Measurements from ENCODE around the gene FOXA2. TPM values are rescaled to one million over a fixed set of nuclear protein-coding genes. Genes with fewer than 3 reads are reported as not detected.
A peak's percentile ranks its signal among the peaks of the same experiment; 100 is the strongest.

The FOXA2 gene
- total and polyA plus RNA-seq, 2 of the 13 experiments (the other 11 are each of a cell fraction or from before 2014, with no cell fraction given), result 8.8 to 12.2 TPM

DNA sequence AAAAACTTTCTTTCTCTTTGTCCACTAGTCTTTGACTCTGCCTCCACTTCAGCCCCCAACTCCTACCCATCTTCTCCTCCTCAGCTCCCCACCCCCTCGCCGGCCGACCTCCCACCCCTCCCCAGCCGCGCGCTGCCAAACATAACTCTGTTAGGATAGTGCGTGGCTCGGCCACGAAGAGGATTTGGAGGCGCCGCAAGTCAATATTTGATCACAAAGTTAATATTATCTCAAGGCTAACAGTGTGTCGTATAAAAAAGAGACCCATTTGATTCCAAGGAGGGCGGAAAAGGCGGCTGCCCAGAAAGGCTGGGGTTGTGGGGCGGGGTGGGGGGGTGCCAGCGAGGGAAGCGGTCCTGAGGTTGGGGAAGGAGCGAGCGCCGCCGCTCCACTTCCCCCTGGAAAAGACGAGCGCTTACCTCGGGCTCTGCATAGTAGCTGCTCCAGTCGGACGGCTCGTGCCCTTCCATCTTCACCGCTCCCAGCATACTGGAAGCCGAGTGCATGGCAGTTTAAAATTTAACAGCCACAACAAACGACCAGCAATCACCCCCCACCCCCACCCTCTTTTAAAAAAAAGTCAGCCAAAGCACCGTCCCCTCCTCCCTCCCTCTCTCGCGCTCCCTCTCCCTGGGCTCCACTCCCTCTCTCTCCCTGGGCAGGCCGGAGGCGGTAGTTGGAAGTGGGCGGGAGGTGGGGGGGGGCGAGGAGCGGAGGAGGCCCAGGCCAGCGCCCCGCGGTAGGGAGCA lies 425 bp downstream of the FOXA2 start (continued):
- TF ChIP-seq ZNF841 (CRISPR knock-in tag; IDR thresholded peaks at IDR 0.05; ENCODE audit: borderline replicate concordance), result no peak
- no peak for TF ChIP-seq PPARG (CRISPR knock-in tag; conservative IDR thresholded peaks at IDR 0.05)
- TF ChIP-seq ZNF572 (CRISPR knock-in tag; IDR thresholded peaks at IDR 0.05), result no peak
- TF ChIP-seq SYNCRIP (IDR thresholded peaks at IDR 0.05; ENCODE audit: insufficient read depth, low read depth, low read length), result no peak
- TF ChIP-seq NAIF1 (CRISPR knock-in tag; IDR thresholded peaks at IDR 0.05; ENCODE audit: borderline replicate concordance), result no peak
- peak; percentile 89 for TF ChIP-seq PTBP1 (IDR thresholded peaks at IDR 0.05; ENCODE audit: low read depth, low read length, poor library complexity, severe bottlenecking)
- peak; percentile 9; the same call in 1 of the 2 replicates for TF ChIP-seq ZBED4 (CRISPR knock-in tag; IDR thresholded peaks at IDR 0.05; ENCODE audit: borderline replicate concordance)
- TF ChIP-seq, protein P1, sequence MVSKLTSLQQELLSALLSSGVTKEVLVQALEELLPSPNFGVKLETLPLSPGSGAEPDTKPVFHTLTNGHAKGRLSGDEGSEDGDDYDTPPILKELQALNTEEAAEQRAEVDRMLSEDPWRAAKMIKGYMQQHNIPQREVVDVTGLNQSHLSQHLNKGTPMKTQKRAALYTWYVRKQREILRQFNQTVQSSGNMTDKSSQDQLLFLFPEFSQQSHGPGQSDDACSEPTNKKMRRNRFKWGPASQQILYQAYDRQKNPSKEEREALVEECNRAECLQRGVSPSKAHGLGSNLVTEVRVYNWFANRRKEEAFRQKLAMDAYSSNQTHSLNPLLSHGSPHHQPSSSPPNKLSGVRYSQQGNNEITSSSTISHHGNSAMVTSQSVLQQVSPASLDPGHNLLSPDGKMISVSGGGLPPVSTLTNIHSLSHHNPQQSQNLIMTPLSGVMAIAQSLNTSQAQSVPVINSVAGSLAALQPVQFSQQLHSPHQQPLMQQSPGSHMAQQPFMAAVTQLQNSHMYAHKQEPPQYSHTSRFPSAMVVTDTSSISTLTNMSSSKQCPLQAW (CRISPR knock-in tag; IDR thresholded peaks at IDR 0.05), result peak; percentile 84
- TF ChIP-seq STAG1 (CRISPR knock-in tag; IDR thresholded peaks at IDR 0.05), result peak; percentile 22
- TF ChIP-seq ZNF616 (CRISPR knock-in tag; IDR thresholded peaks at IDR 0.05; ENCODE audit: low read depth), result no peak
- TF ChIP-seq DR1 (CRISPR knock-in tag; IDR thresholded peaks at IDR 0.05), result no peak
- TF ChIP-seq, protein P2, sequence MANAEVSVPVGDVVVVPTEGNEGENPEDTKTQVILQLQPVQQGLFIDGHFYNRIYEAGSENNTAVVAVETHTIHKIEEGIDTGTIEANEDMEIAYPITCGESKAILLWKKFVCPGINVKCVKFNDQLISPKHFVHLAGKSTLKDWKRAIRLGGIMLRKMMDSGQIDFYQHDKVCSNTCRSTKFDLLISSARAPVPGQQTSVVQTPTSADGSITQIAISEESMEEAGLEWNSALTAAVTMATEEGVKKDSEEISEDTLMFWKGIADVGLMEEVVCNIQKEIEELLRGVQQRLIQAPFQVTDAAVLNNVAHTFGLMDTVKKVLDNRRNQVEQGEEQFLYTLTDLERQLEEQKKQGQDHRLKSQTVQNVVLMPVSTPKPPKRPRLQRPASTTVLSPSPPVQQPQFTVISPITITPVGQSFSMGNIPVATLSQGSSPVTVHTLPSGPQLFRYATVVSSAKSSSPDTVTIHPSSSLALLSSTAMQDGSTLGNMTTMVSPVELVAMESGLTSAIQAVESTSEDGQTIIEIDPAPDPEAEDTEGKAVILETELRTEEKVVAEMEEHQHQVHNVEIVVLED (CRISPR knock-in tag; IDR thresholded peaks at IDR 0.05; ENCODE audit: borderline replicate concordance), result no peak
- no peak for TF ChIP-seq POLR2AphosphoS2 (IDR thresholded peaks at IDR 0.05; ENCODE audit: low read depth, low read length)
- TF ChIP-seq ZBTB20 (CRISPR knock-in tag; IDR thresholded peaks at IDR 0.05; ENCODE audit: borderline replicate concordance, low read depth), result 0 out of 2 replicates have a peak, but pooled peaks have one; percentile 19
- TF ChIP-seq ZBTB46 (CRISPR knock-in tag; IDR thresholded peaks at IDR 0.05; ENCODE audit: borderline replicate concordance), result no peak
- no peak for TF ChIP-seq BRD4 (CRISPR knock-in tag; IDR thresholded peaks at IDR 0.05)
- TF ChIP-seq ZNF414 (CRISPR knock-in tag; IDR thresholded peaks at IDR 0.05), result no peak
- peak; percentile 44; the same call in 1 of the 2 replicates for TF ChIP-seq ZNF580 (CRISPR knock-in tag; IDR thresholded peaks at IDR 0.05; ENCODE audit: borderline replicate concordance, low read depth)
